AG04450 (cell line): ENCODE data around the gene ALDH3A2. TPM values are rescaled to one million over a fixed set of nuclear protein-coding genes. Genes with fewer than 3 reads are reported as not detected.

Source experiments
- CTCF ChIA-PET: fragments of 300-600, 350-600 bp; formaldehyde crosslinking; extraction: SDS; loops from one replicate; lab custom pipeline; 2022; ENCODE audit warnings: antibody characterized with exemption, inconsistent platforms; lab: Charles Lee
- POLR2A ChIA-PET: fragments of 350-600 bp; formaldehyde crosslinking; extraction: SDS; loops from one replicate; lab custom pipeline; 2021; ENCODE audit warnings: antibody characterized with exemption, inconsistent platforms; lab: Yijun Ruan, JAX
- DNase-seq: peaks from one replicate; pipeline ENCODE4 v3.0.0-alpha.2; 2011; ENCODE audit warnings: low read depth, low spot score
- H3K27ac ChIP-seq: one replicate; pipeline ENCODE4 v1.5.1; 2012; ENCODE audit warnings: low read depth, low read length, control low read depth
- H3K27me3 ChIP-seq: one replicate; pipeline ENCODE4 v1.6.0; 2012; ENCODE audit warnings: low read length; ENCODE audit not compliant: control insufficient read depth, insufficient read depth
- H3K4me3 ChIP-seq: 2 replicates; pipeline ENCODE4 v1.5.1; 2011; ENCODE audit warnings: mild to moderate bottlenecking, low read depth, low read length, control low read depth
- H3K9me3 ChIP-seq: 2 replicates; pipeline ENCODE4 v1.5.1; 2012; ENCODE audit warnings: low read length; ENCODE audit not compliant: control insufficient read depth, insufficient read depth
- polyA plus RNA-seq: library from polyadenylated mRNA; depleted of rRNA; stranded (reverse); fragments of >200 nt; gene quantifications from 2 replicates; pipeline ENCODE4 v1.2.3, GENCODE V29; 2011
- TF ChIP-seq, protein P1 (sequence below): IDR thresholded peaks from 2 replicates; pipeline ENCODE4 v1.5.1; 2011; ENCODE audit warnings: low read depth, low read length, control low read depth, inconsistent platforms

Gene ALDH3A2
- polyA plus RNA-seq, 1 experiment: 13.4 TPM

DNA sequence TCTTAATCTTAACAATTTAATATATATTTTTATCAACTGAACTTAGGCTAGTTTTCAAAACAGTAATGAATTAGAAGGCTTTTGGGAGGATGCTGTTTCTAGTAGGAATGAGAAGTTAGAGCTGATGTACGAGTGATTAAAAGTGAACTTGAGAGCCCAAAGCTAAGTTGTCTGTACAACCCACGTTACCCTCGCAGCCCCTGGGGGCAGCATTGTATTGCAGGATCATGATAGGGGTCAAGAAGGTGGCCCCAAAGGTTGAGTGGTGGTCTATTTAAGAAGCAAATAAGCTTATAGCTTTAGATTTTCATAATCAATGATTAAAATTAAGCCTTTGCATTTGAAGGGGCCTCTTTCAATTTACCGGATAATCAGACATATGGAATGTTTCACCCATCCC, 33.7 kb upstream of the ALDH3A2 start:
- TF ChIP-seq, protein P1, sequence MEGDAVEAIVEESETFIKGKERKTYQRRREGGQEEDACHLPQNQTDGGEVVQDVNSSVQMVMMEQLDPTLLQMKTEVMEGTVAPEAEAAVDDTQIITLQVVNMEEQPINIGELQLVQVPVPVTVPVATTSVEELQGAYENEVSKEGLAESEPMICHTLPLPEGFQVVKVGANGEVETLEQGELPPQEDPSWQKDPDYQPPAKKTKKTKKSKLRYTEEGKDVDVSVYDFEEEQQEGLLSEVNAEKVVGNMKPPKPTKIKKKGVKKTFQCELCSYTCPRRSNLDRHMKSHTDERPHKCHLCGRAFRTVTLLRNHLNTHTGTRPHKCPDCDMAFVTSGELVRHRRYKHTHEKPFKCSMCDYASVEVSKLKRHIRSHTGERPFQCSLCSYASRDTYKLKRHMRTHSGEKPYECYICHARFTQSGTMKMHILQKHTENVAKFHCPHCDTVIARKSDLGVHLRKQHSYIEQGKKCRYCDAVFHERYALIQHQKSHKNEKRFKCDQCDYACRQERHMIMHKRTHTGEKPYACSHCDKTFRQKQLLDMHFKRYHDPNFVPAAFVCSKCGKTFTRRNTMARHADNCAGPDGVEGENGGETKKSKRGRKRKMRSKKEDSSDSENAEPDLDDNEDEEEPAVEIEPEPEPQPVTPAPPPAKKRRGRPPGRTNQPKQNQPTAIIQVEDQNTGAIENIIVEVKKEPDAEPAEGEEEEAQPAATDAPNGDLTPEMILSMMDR: no peak
- Histone ChIP-seq H3K9me3 (no peaks in the 10 kb centered on the region; the same call in 1 of the 2 replicates), H3K27me3 (peaks cover 4% of the 10 kb centered on the region), H3K4me3 (no peak overlapping the region), H3K27ac (no peak overlapping the region)
- ChIA-PET POLR2A (no interaction called here), CTCF (interaction anchor here (1.2 to 1.7 kb wide), 3 partner anchors 101 to 152 kb away, joined by 3 to 5 read pairs (median 3); no protein-coding TSS in a partner anchor)
- no peak for DNase-seq

DNA sequence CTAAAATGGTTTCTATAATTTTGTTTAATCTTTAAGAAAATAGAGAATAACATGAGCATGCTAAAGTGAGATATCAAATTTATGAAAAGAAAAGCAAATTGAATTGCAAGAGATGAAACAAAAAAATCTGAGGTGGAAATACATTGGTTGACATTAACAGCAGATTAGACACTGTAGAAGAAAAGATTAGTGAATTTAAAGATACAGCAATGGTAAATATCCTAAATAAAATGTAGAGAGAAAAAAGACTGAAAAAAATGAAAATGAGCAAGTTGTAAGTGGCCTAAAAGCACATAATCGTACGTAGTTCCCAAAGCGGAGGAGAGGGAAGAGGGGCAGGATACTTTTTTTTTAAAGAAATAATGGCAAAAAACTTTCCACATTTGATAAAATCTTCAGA, 30.5 kb upstream of the ALDH3A2 start:
- H3K27me3 ChIP-seq: peaks cover 2% of the 10 kb centered on the region
- POLR2A ChIA-PET: no interaction called here
- no peak for DNase-seq
- H3K9me3 ChIP-seq: peaks cover 4% of the 10 kb centered on the region; the same call in 1 of the 2 replicates
- H3K4me3 ChIP-seq: no peak overlapping the region
- TF ChIP-seq, protein P1: no peak
- no peak overlapping the region for H3K27ac ChIP-seq
- CTCF ChIA-PET: no interaction called here

DNA sequence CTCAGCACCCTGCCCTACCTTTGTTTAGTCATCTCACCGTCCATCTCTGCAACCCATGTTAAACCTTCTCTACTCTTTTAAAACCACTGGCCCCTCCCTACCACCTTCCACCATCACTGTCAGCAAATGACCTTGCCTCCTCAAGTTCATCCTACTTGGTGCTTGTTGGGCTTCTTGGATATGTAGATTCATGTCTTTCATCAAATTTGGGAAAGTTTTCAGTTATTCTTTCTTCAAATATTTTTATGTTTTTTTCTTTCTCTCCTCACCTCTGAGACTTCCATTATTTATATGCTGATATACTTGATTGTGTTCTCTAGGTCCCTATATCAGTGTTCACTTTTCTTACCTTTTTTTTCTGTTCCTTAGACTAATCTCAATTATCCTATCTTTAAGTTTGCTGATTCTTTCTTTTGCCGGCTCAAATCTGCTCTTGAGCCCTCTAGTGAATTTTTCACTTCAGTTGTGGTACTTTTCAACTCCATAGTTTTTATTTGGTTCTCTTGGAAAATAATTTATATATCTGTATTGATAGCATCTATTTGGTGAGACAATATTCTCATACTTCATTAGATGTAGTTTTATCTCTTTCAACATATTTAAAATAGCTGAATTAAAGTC, 28.7 kb upstream of the ALDH3A2 start:
- POLR2A ChIA-PET: no interaction called here
- Histone ChIP-seq H3K9me3 (peaks cover 4% of the 10 kb centered on the region; the same call in 1 of the 2 replicates), H3K27me3 (peaks cover 4% of the 10 kb centered on the region), H3K4me3 (no peak overlapping the region), H3K27ac (no peak overlapping the region)
- DNase-seq: no peak
- CTCF ChIA-PET: no interaction called here
- TF ChIP-seq, protein P1: no peak

DNA sequence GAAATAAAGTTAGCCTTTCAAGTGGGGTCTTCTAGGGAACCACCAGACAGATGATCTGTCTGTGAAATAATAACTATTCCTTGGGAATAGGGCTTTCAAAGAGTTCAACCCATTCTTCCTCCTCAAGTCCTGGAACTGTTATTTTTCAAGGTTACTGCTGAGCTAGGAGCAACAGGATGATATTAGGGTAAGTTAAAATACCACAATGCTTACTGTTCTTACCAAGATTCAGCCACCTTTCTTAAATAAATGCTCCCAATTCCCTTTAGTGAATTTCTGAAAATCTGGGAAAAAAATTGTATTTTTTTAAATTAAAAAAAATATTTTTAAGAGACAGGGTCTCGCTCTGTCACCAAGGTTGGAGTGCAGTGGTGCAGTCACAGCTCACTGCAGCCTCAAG, 26.9 kb upstream of the ALDH3A2 start:
- Histone ChIP-seq H3K4me3 (no peak overlapping the region), H3K9me3 (peaks cover 4% of the 10 kb centered on the region; the same call in 1 of the 2 replicates), H3K27ac (no peak overlapping the region), H3K27me3 (peaks cover 7% of the 10 kb centered on the region)
- TF ChIP-seq, protein P1: no peak
- DNase-seq: no peak
- ChIA-PET CTCF (no interaction called here), POLR2A (no interaction called here)

DNA sequence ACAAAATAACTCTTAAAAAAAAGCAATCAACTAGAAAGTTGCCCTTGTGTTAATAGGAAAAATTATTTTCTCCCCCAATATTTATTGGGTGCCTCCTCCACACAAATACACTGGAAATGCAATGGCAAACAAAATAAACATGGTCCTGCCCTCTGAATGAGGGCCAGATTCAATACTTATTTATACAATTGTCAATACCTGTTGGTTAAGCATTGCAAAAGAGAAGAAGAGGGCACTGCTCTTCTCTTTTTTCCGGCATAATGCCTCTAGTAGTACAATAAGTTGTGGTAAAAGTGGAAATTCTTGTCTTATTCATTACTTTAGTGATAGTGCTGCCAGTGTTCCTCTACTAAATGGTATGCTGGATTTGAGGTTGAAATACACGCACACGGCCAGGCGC, 22.5 kb upstream of the ALDH3A2 start:
- DNase-seq: no peak
- Histone ChIP-seq H3K27ac (no peak overlapping the region), H3K27me3 (peaks cover 12% of the 10 kb centered on the region), H3K4me3 (no peak overlapping the region), H3K9me3 (no peaks in the 10 kb centered on the region)
- ChIA-PET POLR2A (no interaction called here), CTCF (no interaction called here)
- TF ChIP-seq, protein P1: no peak
